Measurements from ENCODE around the gene PRRT1. TPM values are rescaled to one million over a fixed set of nuclear protein-coding genes. Genes with fewer than 3 reads are reported as not detected.

PRRT1 gene
- total RNA-seq, 6 donors from 2014 or later, result 0.69 to 6.3 (median 0.98) TPM; not detected in 1

DNA sequence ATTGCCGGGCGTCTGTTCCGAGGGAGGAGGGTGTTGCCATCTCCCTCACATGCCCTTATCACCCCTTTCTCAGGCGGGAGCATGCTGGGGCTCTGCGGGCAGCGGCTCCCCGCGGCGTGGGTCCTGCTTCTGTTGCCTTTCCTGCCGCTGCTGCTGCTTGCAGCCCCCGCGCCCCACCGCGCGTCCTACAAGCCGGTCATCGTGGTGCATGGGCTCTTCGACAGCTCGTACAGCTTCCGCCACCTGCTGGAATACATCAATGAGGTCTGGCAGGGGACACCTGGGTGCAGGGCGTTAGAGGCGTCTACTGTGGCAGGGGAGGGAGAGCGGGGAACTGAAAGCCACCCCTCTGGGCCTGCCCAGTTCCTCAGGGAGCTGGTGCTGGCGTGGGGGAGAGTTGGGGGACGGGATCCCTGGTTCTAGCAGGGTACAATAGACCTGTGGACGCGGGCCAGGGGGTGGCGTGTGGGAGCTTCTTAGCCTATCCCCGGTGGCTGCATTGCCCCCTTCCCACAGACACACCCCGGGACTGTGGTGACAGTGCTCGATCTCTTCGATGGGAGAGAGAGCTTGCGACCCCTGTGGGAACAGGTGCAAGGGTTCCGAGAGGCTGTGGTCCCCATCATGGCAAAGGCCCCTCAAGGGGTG is 2.9 kb upstream of the PRRT1 start:
- Histone ChIP-seq H3K27me3 (peaks cover 0 to 14% (median 6%) of the 10 kb centered on the region in 4 donors), H3K4me1 (peaks cover 31 to 53% (median 36%) of the 10 kb centered on the region in 4 donors), H3K27ac (peak overlapping the region; percentile 79 to 87 (median 85)), H3K36me3 (peaks cover 0 to 31% (median 7%) of the 10 kb centered on the region in 4 donors), H3K9me3 (no peaks in the 10 kb centered on the region), H3K4me3 (peak overlapping the region; percentile 54 to 76 (median 63))
- ATAC-seq (ENCODE audit: low FRiP score in 2 of 2) (peak; percentile 50 to 75), DNase-seq (peak; percentile 74 to 88)
- TF ChIP-seq POLR2AphosphoS5 (IDR thresholded peaks at IDR 0.05) (no peak), POLR2A (IDR thresholded peaks at IDR 0.05) (no peak), EP300 (IDR thresholded peaks at IDR 0.05) (no peak)
- TF ChIP-seq, protein P1, sequence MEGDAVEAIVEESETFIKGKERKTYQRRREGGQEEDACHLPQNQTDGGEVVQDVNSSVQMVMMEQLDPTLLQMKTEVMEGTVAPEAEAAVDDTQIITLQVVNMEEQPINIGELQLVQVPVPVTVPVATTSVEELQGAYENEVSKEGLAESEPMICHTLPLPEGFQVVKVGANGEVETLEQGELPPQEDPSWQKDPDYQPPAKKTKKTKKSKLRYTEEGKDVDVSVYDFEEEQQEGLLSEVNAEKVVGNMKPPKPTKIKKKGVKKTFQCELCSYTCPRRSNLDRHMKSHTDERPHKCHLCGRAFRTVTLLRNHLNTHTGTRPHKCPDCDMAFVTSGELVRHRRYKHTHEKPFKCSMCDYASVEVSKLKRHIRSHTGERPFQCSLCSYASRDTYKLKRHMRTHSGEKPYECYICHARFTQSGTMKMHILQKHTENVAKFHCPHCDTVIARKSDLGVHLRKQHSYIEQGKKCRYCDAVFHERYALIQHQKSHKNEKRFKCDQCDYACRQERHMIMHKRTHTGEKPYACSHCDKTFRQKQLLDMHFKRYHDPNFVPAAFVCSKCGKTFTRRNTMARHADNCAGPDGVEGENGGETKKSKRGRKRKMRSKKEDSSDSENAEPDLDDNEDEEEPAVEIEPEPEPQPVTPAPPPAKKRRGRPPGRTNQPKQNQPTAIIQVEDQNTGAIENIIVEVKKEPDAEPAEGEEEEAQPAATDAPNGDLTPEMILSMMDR (IDR thresholded peaks at IDR 0.05), result peak; percentile 36 to 74 (median 58)
- 5% methylated on average over 11 to 34 of the region's 34 CpGs for WGBS, 2 donors

DNA sequence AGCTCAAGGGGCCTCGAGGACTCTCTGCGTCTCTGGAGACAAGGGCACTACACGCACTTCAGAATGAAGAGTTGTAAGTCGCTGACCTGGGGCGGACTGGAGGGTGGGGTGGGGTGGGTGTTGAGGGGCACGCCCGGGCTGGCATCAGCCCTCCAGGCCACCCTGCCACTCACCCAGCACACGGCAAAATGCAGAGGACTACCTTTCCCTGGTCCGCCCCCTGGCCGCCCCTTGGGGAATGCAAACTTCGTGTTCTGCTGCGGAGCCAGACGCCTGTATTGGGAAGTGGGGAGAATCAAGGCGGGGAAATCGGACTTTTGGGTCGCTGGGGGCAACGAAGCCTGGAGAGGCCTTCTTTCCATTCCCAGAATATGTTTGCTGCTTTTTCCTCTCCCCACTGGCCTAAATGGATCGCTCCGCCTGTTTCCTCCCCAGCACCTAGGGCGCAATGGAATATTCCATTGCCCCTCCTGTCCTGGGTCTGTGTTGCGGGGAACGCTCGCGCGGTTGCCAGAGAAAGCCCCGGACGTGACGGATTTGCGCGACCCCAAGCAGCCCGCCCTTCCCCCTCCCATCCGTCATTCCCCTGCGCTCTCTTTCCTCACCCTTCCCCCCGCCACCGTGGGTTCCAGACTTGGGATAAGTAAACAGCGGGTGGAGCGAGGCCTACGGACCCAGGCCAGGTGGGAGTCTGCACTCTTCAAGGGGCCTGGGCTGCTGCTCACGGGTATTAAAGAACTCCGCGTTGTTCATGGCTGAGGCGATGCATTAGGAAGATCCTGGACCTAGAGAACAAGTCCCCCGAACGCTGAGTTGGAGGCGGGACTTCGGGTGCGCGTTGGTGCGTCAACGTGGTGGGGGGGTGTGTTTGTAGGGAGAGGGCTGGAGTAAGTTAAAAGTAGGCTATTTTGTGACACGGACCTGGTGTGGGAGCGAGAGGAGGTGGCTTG is 2.1 kb upstream of the PRRT1 start, which contains the start of gene PPT2:
TSS of gene PPT2 (plus strand) at position 578 of the 950 bp plus-strand sequence. CDS start 454 bp downstream, outside the sequence.
- DNase-seq (peak; percentile 76 to 88), ATAC-seq (ENCODE audit: low FRiP score in 2 of 2) (peak; percentile 86 to 87)
- H3K36me3 ChIP-seq, result peaks cover 0 to 28% (median 7%) of the 10 kb centered on the region in 4 donors
- H3K27ac ChIP-seq, result peak within 1 kb of the TSS; percentile 79 to 87 (median 85)
- H3K4me1 ChIP-seq, result peaks cover 31 to 58% (median 36%) of the 10 kb centered on the region in 4 donors
- peak within 1 kb of the TSS; percentile 54 to 76 (median 63) for H3K4me3 ChIP-seq
- WGBS, 2 donors, result 2 to 4% methylated on average over 40 to 50 of the region's 52 CpGs
- H3K9me3 ChIP-seq, result no peaks in the 10 kb centered on the region
- TF ChIP-seq POLR2AphosphoS5 (IDR thresholded peaks at IDR 0.05), result peak; percentile 30 to 81
- TF ChIP-seq, protein P1 (IDR thresholded peaks at IDR 0.05), result peak in 2 of 6 experiments; percentile 16 to 20
- peak in 1 of 4 donors; percentile 61 for TF ChIP-seq EP300 (IDR thresholded peaks at IDR 0.05)
- peak in 1 of 4 donors; percentile 31 for TF ChIP-seq POLR2A (IDR thresholded peaks at IDR 0.05)
- peaks cover 0 to 22% (median 10%) of the 10 kb centered on the region in 4 donors for H3K27me3 ChIP-seq

DNA sequence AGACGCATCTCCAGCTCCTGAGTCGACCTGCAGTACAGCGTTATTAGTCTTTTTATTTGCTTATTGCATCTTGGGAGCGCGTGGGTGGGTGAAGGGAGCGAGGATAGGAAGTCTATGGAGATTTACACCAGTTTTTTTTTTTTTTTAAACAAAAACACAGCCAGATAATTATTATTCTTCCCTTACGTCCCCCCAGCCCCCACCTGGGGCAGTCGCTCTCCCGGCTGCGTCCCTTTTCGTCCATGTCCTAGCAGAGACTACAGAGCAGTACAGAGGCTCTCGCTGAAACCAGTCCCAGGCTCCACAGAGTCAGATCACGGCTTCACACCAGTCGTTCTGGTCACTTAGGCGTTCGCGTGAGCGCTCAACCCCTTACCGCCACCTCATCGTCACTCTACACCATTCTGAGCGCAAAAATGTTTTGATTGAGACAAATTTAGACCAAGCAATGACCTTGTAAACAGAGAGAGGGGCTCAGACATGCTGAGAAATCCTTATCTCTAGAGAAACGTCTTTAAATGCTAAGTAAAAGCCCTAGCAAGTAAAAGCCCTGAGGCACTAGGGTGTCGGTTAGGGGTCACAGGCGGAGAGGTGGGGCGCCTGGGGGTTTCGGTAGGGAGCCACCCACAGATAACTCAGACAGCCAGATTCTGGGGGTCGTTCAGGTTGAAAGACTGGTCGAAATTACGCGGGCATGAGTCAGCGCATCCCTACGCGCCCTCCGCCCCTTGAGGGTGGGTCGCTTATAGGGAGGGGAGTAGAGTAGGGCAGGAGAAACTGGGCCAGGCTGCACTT is 1.2 kb upstream of the PRRT1 start:
- ATAC-seq (ENCODE audit: low FRiP score in 2 of 2), result peak; percentile 53 to 67
- Histone ChIP-seq H3K27ac (peak overlapping the region; percentile 79 to 87 (median 85)), H3K9me3 (no peaks in the 10 kb centered on the region), H3K27me3 (peaks cover 0 to 31% (median 14%) of the 10 kb centered on the region in 4 donors), H3K36me3 (peaks cover 0 to 21% (median 3%) of the 10 kb centered on the region in 4 donors), H3K4me3 (peak overlapping the region in 3 of 4 donors; percentile 54 to 76 (median 60)), H3K4me1 (peaks cover 31 to 63% (median 36%) of the 10 kb centered on the region in 4 donors)
- TF ChIP-seq EP300 (IDR thresholded peaks at IDR 0.05), result no peak
- TF ChIP-seq, protein P1 (IDR thresholded peaks at IDR 0.05), result no peak
- no peak for TF ChIP-seq POLR2AphosphoS5 (IDR thresholded peaks at IDR 0.05)
- no peak for TF ChIP-seq POLR2A (IDR thresholded peaks at IDR 0.05)
- DNase-seq, result peak in 1 of 2 donors; percentile 30
- 33 to 51% methylated on average over 35 of the region's 35 CpGs for WGBS, 2 donors

DNA sequence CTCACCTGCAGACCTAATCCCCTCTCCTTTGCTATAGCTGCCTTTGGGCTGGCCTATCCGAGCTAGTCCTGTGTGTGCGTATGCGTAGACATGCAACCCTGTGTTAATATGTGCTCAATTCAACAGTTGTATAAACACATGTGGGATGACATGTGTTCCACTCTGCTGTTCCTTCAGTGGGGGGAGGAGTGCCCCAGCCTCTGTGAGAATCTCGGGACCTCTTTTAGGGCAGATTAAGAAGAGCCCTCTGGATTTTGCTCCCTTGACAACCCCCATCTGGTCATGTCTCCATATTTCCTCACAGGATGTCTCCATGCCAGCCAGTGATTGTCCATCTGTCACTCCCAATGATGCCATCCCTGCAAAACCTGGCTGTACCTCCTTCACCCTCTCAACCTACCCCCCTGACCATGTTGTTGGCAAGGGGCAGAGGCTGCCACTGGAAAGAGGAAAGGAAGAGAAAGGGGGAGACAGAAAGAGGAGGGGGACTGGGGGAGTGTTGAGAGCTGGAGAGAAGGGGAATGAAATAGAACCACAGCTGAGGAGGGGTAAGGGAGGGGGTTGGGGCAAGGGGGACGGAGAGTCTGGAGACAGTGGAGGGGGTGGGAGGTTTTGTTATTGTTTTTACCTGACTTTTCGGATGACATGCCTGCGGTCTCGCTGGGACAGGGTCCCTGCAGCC is 417 bp downstream of the PRRT1 start:
- Histone ChIP-seq H3K27me3 (peaks cover 0 to 35% (median 14%) of the 10 kb centered on the region in 4 donors), H3K4me1 (peaks cover 31 to 63% (median 36%) of the 10 kb centered on the region in 4 donors), H3K27ac (peak overlapping the region in 2 of 4 donors; percentile 0 to 86), H3K4me3 (peak overlapping the region in 3 of 4 donors; percentile 33 to 76 (median 60)), H3K36me3 (peaks cover 0 to 7% (median 0%) of the 10 kb centered on the region in 4 donors), H3K9me3 (no peaks in the 10 kb centered on the region)
- DNase-seq (no peak), ATAC-seq (ENCODE audit: low FRiP score in 2 of 2) (no peak)
- TF ChIP-seq, protein P1 (IDR thresholded peaks at IDR 0.05), result no peak
- no peak for TF ChIP-seq POLR2AphosphoS5 (IDR thresholded peaks at IDR 0.05)
- TF ChIP-seq POLR2A (IDR thresholded peaks at IDR 0.05), result no peak
- TF ChIP-seq EP300 (IDR thresholded peaks at IDR 0.05), result no peak
- WGBS, 2 donors, result 37 to 46% methylated on average over 7 to 8 of the region's 8 CpGs

Measured in upper lobe of left lung (tissue), 6 donors.